ENCODE data around the gene NGRN.

NGRN gene, protein sequence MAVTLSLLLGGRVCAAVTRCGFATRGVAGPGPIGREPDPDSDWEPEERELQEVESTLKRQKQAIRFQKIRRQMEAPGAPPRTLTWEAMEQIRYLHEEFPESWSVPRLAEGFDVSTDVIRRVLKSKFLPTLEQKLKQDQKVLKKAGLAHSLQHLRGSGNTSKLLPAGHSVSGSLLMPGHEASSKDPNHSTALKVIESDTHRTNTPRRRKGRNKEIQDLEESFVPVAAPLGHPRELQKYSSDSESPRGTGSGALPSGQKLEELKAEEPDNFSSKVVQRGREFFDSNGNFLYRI

DNA sequence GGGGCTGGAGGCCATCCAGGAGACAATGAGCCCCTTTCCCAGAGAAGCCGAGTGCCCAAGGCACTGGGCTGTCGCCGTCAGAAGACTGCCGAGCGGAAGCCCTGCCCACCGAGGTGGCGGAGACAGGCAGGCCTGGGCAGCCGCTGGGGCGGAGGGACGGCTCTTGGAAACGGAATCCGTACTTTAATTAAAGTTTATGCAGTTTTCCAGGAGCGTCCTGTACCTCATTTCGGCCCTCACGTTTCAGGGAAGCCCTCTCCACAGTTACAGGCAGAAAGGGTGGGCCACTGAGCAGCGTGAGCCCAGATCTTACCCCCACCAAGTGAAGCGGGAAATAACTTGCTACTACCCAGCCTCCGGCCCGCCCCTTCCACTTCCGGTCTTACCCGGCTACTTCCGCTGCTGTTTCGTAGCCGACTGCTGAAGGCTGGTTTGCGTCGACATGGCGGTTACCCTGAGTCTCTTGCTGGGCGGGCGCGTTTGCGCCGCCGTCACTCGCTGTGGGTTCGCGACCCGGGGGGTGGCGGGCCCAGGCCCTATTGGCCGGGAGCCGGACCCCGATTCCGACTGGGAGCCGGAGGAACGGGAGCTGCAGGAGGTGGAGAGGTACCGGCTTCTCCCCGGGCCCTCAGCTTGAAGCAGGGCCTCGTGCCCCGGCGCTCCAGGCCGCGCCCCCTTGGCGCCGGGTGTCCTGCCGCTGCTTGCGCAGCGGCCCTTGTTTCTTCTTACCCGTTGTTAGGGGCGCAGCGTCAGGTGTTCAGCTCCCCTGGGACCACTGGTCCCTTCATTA, at the start of gene NGRN:
Gene NGRN (plus strand): TSS at position 402 of the 790 bp plus-strand sequence. CDS start 41 bp downstream, at position 443.
- H3K9me3 Mint-ChIP-seq, result no peaks in the 10 kb centered on the region
- peaks cover 17% of the 10 kb centered on the region for H3K36me3 Mint-ChIP-seq (ENCODE audit: low read depth)
- peak within 1 kb of the TSS; percentile 97 for H3K4me3 Mint-ChIP-seq
- H3K27me3 Mint-ChIP-seq (ENCODE audit: low read depth), result no peaks in the 10 kb centered on the region
- H3K27ac Mint-ChIP-seq, result peak within 1 kb of the TSS; percentile 98
- H3K4me1 Mint-ChIP-seq (ENCODE audit: low read depth), result peaks cover 35% of the 10 kb centered on the region

DNA sequence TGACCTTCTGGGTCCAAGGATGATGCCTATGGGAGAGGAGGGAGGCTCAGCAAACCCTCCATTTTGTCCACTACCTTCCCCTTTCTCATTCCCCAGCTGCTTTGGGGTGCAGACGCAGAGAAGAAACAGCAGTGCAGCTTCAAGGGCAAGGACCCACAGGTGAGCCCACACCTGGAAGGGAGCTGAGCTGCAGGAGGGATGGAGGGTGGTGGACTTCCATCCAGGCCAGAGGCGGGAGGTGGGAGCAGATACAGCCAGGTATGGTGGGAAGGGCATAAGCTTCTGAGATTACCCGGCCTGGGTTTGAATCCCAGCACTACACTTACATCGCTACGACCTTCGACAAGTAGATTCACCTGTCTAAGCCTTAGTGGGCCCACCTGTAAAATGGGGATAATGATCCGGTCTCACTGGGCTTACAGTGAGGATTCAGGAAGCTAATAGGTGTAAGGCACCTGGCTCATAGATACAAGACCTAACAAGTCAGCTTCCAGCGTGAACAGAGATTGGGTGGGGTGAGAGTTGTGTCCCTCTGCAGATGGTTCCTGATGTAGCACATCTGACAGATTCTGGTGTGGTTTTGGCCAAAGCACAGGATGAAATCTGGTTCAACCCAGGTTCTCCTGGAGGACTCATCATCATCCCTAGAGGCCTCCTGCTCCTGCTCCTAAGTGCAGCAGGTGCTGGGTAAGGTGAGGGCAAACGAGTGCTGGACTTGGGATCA, 47.6 kb upstream of the NGRN start:
- H3K36me3 Mint-ChIP-seq (ENCODE audit: low read depth), result no peaks in the 10 kb centered on the region
- no peak overlapping the region for H3K4me3 Mint-ChIP-seq
- no peaks in the 10 kb centered on the region for H3K27me3 Mint-ChIP-seq (ENCODE audit: low read depth)
- no peaks in the 10 kb centered on the region for H3K9me3 Mint-ChIP-seq
- no peak overlapping the region for H3K27ac Mint-ChIP-seq
- peaks cover 18% of the 10 kb centered on the region for H3K4me1 Mint-ChIP-seq (ENCODE audit: low read depth)

DNA sequence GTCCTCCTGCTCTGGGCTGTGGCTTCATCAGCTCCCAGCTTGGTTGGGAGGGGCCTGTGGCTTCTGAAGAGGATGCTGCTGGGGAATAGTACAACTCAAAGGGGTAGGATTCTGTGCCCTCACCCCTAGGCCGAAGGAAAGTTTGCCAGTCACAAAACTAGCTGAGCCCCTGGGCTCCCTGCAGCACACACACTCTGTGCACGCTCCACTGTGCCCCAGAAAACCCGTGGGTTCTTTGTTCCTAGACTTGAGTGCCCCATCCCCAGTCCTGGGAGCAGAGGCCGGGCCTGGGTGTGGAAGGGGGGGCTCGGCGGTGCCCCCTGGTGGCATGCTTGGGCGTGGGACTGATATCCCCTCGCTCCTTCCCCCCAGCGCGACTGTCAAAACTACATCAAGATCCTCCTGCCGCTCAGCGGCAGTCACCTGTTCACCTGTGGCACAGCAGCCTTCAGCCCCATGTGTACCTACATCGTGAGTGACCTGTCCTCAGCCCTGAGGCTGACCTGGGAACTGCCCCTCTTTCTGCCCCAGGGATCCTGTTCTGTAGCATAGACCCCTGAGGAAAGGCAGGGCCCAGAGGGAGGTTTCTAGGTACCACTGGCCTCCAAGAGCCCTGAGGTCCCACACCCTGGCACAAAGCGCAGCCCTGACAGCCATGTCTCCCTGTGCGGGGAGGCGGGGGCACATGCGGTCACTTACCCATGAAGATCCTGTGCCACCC, 45.9 kb upstream of the NGRN start:
- Mint-ChIP-seq H3K9me3 (no peaks in the 10 kb centered on the region), H3K27ac (no peak overlapping the region), H3K36me3 (ENCODE audit: low read depth) (peaks cover 7% of the 10 kb centered on the region), H3K4me3 (no peak overlapping the region), H3K27me3 (ENCODE audit: low read depth) (no peaks in the 10 kb centered on the region), H3K4me1 (ENCODE audit: low read depth) (peaks cover 18% of the 10 kb centered on the region)

DNA sequence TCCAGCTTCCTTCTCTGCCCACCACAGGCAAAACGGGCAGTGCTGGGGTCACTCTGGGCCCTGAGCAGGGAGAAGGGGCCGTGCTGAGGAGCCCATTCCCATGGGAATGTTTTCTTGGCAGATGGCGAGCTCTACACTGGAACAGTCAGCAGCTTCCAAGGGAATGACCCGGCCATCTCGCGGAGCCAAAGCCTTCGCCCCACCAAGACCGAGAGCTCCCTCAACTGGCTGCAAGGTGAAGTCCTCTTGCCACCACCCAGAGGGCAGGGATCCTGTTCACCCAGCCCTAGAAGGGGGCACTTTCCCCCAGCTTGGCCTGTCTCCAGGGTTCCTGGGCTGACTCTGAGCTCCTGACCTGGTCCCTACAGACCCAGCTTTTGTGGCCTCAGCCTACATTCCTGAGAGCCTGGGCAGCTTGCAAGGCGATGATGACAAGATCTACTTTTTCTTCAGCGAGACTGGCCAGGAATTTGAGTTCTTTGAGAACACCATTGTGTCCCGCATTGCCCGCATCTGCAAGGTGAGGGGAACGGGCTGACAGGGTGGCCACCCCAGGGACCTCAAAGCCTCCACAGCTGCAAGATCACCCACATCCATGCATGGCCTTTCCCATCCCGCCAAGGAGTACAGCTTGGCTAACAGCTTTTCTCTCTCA, 44.1 kb upstream of the NGRN start:
- Mint-ChIP-seq H3K36me3 (ENCODE audit: low read depth) (peaks cover 11% of the 10 kb centered on the region), H3K27ac (no peak overlapping the region), H3K4me3 (no peak overlapping the region), H3K27me3 (ENCODE audit: low read depth) (no peaks in the 10 kb centered on the region), H3K4me1 (ENCODE audit: low read depth) (peaks cover 15% of the 10 kb centered on the region), H3K9me3 (no peaks in the 10 kb centered on the region)

DNA sequence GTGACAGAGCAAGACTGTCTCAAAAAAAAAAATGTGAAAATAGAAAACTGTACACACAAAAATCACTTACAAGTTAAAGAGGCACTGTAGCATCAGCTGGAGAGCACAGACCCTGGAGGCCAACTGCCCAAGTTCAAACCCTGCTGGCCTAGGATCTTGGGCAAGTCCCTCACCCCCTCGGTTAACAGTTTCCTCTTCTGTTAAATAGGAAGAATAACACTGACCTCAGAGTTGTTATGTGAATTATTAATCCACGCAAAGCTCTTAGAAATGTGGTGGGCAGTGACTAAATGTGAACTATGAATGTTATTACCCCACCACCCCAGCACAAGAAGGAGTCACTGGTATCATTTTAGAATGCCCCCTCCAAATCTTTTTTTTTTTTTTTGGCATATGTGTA, 42.9 kb upstream of the NGRN start:
- Mint-ChIP-seq H3K27me3 (ENCODE audit: low read depth) (no peaks in the 10 kb centered on the region), H3K36me3 (ENCODE audit: low read depth) (peaks cover 14% of the 10 kb centered on the region), H3K4me1 (ENCODE audit: low read depth) (peaks cover 8% of the 10 kb centered on the region), H3K9me3 (no peaks in the 10 kb centered on the region), H3K27ac (no peak overlapping the region), H3K4me3 (no peak overlapping the region)

DNA sequence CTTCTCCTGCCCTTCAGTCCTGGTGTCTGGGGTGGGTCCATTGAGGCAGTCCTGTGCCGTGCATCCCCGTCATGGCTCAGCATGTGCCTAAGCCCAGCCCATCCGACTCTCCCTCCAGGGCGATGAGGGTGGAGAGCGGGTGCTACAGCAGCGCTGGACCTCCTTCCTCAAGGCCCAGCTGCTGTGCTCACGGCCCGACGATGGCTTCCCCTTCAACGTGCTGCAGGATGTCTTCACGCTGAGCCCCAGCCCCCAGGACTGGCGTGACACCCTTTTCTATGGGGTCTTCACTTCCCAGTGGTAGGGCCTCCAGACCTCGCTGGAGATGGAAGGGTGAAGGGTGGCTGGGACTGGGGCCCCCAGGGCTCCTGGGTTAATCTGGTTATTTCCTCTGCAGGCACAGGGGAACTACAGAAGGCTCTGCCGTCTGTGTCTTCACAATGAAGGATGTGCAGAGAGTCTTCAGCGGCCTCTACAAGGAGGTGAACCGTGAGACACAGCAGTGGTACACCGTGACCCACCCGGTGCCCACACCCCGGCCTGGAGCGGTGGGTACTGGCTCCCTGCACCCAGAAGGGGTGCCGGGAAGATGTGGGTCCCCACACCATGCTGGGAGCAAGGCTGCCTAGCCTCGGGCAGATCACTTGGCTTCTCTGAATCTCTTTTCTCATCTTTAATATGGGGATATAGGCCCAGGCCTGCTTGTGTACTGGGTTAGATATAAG, 41.9 kb upstream of the NGRN start:
- Mint-ChIP-seq H3K4me1 (ENCODE audit: low read depth) (peaks cover 8% of the 10 kb centered on the region), H3K27me3 (ENCODE audit: low read depth) (no peaks in the 10 kb centered on the region)

DNA sequence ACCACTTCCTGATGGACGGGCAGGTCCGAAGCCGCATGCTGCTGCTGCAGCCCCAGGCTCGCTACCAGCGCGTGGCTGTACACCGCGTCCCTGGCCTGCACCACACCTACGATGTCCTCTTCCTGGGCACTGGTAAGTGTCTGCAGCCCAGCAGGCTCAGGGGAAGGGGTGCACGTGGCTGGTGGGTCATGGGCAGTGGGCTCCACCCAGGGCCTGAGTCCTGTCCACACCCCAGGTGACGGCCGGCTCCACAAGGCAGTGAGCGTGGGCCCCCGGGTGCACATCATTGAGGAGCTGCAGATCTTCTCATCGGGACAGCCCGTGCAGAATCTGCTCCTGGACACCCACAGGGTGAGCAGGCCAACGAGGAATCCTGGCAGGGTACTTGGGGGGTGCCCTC, 40.4 kb upstream of the NGRN start:
- no peaks in the 10 kb centered on the region for H3K27me3 Mint-ChIP-seq (ENCODE audit: low read depth)
- peaks cover 10% of the 10 kb centered on the region for H3K4me1 Mint-ChIP-seq (ENCODE audit: low read depth)
- H3K4me3 Mint-ChIP-seq, result no peak overlapping the region
- H3K27ac Mint-ChIP-seq, result no peak overlapping the region
- H3K9me3 Mint-ChIP-seq, result no peaks in the 10 kb centered on the region
- peaks cover 28% of the 10 kb centered on the region for H3K36me3 Mint-ChIP-seq (ENCODE audit: low read depth)

More for the DNA sequence above, 41.9 kb upstream of the NGRN start:
- Mint-ChIP-seq H3K9me3 (no peaks in the 10 kb centered on the region), H3K36me3 (ENCODE audit: low read depth) (peaks cover 15% of the 10 kb centered on the region), H3K27ac (no peak overlapping the region), H3K4me3 (no peak overlapping the region)

DNA sequence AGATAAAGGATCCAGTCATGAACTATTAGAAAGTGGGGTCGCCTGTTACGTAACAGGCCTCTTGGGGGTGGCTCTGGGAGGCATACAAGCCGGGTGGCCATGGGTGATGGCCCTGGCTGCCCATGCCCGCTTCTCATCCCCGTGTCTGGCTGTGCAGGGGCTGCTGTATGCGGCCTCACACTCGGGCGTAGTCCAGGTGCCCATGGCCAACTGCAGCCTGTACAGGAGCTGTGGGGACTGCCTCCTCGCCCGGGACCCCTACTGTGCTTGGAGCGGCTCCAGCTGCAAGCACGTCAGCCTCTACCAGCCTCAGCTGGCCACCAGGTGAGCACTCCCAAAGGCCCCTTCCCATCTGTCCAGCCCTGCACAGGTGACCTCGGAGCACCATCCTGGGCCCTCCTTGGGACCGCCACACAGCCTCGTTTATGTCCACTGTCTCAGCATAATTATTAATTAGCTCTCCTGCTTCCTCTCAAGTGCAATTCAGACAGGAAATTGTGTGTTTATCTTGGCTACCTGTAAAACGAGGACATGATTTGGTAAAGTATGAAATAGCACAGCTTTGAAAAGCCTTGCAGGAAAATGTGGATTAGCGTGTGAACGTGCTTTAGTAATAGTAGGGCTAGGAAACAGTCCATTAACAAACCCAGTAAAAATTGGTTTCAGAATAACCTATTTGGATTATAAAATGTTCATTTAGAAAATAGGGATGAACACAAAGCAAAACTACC, 39.8 kb upstream of the NGRN start:
- Mint-ChIP-seq H3K27ac (no peak overlapping the region), H3K36me3 (ENCODE audit: low read depth) (peaks cover 32% of the 10 kb centered on the region), H3K27me3 (ENCODE audit: low read depth) (no peaks in the 10 kb centered on the region), H3K9me3 (no peaks in the 10 kb centered on the region), H3K4me1 (ENCODE audit: low read depth) (peaks cover 15% of the 10 kb centered on the region), H3K4me3 (no peak overlapping the region)

DNA sequence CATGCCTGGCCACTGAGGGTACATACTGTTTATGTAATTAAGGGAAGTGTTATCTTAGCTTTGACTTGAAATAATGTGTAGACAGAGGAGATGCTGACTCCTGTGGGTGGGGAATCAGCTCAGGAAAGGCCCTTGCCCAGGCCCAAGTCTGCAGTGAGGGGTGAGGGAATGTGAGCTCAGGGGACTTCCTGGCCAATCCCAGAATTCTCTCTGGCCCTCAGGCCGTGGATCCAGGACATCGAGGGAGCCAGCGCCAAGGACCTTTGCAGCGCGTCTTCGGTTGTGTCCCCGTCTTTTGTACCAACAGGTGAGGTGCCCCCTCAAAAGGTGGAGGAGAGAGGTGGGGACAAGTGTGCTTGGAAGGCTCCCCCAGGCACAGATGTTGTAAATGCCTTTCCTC, 38.1 kb upstream of the NGRN start:
- Mint-ChIP-seq H3K27me3 (ENCODE audit: low read depth) (no peaks in the 10 kb centered on the region), H3K9me3 (no peaks in the 10 kb centered on the region), H3K27ac (no peak overlapping the region), H3K36me3 (ENCODE audit: low read depth) (peaks cover 42% of the 10 kb centered on the region), H3K4me3 (no peak overlapping the region), H3K4me1 (ENCODE audit: low read depth) (peaks cover 28% of the 10 kb centered on the region)

DNA sequence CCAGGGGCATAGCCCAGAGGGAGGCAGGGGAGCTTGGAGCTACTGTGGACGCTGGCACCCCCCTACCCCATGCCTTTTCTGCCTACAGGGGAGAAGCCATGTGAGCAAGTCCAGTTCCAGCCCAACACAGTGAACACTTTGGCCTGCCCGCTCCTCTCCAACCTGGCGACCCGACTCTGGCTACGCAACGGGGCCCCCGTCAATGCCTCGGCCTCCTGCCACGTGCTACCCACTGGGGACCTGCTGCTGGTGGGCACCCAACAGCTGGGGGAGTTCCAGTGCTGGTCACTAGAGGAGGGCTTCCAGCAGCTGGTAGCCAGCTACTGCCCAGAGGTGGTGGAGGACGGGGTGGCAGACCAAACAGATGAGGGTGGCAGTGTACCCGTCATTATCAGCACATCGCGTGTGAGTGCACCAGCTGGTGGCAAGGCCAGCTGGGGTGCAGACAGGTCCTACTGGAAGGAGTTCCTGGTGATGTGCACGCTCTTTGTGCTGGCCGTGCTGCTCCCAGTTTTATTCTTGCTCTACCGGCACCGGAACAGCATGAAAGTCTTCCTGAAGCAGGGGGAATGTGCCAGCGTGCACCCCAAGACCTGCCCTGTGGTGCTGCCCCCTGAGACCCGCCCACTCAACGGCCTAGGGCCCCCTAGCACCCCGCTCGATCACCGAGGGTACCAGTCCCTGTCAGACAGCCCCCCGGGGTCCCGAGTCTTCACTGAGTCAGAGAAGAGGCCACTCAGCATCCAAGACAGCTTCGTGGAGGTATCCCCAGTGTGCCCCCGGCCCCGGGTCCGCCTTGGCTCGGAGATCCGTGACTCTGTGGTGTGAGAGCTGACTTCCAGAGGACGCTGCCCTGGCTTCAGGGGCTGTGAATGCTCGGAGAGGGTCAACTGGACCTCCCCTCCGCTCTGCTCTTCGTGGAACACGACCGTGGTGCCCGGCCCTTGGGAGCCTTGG, 37.4 kb upstream of the NGRN start:
- Mint-ChIP-seq H3K27me3 (ENCODE audit: low read depth) (no peaks in the 10 kb centered on the region), H3K4me1 (ENCODE audit: low read depth) (peaks cover 33% of the 10 kb centered on the region), H3K9me3 (no peaks in the 10 kb centered on the region), H3K4me3 (no peak overlapping the region), H3K27ac (no peak overlapping the region), H3K36me3 (ENCODE audit: low read depth) (peaks cover 44% of the 10 kb centered on the region)

DNA sequence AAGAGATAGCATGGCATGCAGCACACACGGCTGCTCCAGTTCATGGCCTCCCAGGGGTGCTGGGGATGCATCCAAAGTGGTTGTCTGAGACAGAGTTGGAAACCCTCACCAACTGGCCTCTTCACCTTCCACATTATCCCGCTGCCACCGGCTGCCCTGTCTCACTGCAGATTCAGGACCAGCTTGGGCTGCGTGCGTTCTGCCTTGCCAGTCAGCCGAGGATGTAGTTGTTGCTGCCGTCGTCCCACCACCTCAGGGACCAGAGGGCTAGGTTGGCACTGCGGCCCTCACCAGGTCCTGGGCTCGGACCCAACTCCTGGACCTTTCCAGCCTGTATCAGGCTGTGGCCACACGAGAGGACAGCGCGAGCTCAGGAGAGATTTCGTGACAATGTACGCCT, 36.5 kb upstream of the NGRN start:
- no peak overlapping the region for H3K27ac Mint-ChIP-seq
- H3K27me3 Mint-ChIP-seq (ENCODE audit: low read depth), result no peaks in the 10 kb centered on the region
- peaks cover 33% of the 10 kb centered on the region for H3K4me1 Mint-ChIP-seq (ENCODE audit: low read depth)
- peaks cover 41% of the 10 kb centered on the region for H3K36me3 Mint-ChIP-seq (ENCODE audit: low read depth)
- no peak overlapping the region for H3K4me3 Mint-ChIP-seq
- H3K9me3 Mint-ChIP-seq, result no peaks in the 10 kb centered on the region

DNA sequence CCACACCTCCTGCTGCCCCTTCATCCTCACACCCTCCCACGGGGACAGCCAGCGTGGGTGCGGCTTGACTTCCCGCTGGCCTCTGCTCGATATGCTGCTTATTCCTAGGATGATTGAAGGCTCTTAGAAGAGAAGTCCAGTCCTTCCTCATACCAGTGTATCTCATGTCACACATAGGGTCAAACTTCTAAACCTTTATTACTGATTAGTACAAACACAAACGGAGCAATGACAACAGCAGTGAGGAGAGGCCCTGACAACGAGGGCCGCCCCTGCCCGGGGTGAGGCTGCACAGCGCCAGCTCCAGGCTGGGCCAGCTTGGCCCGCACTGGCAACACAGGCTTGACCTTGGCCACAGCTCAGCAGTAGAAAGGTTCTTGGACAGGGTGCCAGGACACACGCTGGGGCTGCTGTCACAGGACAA, 35.4 kb upstream of the NGRN start:
- Mint-ChIP-seq H3K27me3 (ENCODE audit: low read depth) (no peaks in the 10 kb centered on the region), H3K27ac (peak overlapping the region; percentile 88), H3K36me3 (ENCODE audit: low read depth) (peaks cover 38% of the 10 kb centered on the region), H3K4me1 (ENCODE audit: low read depth) (peaks cover 41% of the 10 kb centered on the region), H3K9me3 (no peaks in the 10 kb centered on the region), H3K4me3 (peak overlapping the region; percentile 97)

All from T-helper 1 cell treated with Interleukin-12 subunit alpha and Interleukin-12 subunit beta and Interleukin-4 antibody, amounts not matched to agents 30 μg/mL and 1 μg/mL, for 36 hours (primary cell).